Ramos (cell line): Measurements from ENCODE around the gene WASF2.
"Not testable (repeated sequence)": the region's sequence is repeated elsewhere in the genome, so short reads cannot be mapped to it uniquely, and the experiment has no call there.

Experiments
- in situ Hi-C: fragments of 300-500 bp; cut with MboI; formaldehyde crosslinking; loops from one replicate; pipeline ENCODE4 v1.14.3; 2022; ENCODE audit warnings: low sequenced_read_pairs; ENCODE audit not compliant: unreplicated experiment

The WASF2 gene

DNA sequence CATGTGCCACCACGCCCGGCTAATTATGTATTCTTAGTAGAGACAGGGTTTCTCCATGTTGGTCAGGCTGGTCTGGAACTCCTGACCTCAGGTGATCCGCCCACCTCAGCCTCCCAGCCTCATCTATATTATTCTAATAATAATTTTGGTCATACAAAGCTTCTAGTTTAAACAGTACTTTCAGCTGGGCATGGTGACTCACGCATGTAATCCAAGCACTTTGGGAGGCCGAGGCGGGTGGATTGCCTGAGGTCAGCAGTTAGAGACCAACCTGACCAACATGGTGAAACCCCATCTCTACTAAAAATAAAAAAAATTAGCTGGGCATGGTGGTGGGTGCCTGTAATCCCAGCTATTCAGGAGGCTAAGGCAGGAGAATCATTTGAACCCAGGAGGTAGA is 26.1 kb downstream of the WASF2 start:
- in situ Hi-C loops = not testable (repeated sequence)

DNA sequence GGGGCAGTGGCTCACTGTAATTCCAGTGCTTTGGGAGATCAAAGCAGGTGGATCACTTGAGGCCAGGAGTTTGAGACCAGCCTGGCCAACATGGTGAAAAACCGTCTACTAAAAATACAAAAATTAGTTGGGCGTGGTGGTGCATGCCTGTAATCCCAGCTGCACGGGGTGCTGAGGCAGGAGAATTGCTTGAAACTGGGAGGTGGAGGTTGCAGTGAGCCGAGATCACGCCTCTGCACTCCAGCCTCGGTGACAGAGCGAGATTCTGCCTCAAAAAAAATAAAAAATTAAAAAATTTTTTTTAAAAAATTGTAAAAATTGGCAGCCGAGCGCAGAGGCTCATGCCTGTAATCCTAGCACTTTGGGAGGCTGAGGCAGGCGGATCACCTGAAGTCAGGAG is 31.4 kb downstream of the WASF2 start:
- in situ Hi-C loops = not testable (repeated sequence)

DNA sequence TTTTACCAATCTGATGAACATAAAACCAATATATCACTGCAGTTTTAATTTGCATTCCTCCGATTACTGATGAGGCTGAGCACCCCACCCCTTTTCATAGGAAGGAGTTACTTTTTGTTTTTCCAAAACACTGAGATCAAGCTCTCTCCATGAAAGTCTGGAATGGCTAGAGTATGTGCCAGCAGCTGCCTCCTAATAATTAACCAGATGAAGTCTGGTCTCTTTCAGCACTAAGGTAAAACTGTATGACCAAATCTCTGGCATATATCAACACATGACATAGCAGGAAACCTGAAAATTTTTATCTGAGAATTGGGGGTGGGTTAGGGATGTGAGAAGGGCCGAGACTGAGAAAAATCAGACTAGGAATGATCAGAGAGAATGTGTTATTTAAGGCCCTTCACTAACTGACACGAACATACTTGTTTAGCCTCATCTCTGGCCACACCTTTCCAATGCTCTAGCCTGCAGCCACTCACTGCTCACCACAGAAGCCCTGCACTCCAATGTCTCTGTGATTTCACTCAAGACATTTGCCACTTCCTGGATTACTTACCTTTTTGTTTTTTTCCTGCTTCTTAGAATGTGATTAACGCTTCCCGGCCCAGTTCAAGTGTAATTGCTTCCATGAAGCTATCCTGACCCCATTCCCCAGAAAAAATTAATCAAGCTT is 34.7 kb downstream of the WASF2 start:
- in situ Hi-C loops = no loop called here

DNA sequence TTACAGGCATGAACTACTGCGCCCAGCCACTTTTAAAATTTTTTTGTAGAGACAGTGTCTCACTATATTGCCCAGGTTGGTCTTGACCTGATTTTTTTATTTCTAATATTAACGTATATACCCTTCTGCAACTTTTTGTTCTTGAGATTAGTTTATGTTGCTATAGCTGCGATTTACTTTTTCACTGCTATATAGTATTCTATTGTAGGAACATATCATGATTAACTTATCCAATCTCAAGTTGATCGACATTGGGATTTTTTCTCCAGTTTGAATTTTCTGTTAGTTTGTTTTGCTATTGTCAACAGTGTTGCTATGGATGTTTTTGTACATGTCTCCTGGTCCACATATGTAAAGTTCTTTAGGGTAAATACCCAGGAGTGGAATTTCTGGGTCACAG is 35.4 kb downstream of the WASF2 start:
- in situ Hi-C loops = no loop called here

DNA sequence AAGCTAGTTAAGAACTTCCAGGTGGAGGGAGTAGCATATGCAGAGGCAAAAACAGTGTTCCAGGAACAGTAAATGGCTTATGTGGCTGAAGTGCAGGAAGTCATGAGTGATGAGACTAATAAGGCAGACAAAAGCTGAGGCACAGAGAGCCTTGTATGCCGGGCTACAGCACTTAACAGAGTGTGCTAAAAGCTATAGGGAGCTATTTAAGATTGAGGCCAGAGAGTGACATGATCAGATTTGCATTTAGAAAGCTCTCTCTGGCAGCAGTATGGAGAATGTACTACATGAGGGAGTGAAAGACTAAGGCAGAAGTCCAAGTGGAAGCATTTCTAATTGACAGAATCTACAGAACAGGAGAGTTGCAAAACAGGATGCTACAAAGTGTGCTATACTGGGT is 38.6 kb downstream of the WASF2 start:
- in situ Hi-C loops = no loop called here

DNA sequence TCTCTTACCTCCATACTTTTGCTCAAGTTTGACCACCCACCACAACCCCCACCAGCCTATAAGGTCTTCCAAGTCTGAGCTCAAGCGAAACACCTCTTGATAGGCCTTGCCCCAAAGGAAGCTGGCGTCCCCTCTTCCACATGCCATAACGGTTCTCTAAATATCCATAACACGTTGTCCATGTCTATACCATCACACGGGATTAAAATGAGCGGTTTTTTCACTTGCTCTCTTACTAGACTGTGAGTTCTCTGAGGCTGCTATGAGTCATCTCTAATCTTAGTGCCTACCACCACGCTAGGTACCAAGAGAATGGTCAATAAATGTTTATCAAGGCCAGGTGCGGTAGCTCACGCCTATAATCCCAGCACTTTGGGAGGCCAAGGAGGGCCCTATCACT is 41.0 kb downstream of the WASF2 start:
- in situ Hi-C loops = no loop called here

DNA sequence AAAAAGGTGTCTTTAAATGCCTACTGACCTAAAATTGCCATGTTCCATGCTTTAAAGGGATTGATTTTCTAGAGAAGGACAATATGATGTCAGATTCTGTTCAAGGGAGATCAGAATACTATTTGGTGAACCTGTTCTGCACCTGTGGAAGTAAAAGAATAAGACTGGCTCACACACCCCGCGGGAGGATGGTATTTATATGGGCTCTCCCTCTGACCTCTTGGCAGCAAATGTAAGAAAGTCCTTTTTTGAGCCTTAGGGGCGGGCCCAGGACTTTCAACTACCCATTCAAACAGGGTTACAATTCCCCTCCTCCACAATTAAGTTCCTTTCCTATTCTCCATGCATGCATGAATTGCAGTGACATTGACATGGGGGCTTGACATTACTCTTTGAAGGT is 42.1 kb downstream of the WASF2 start:
- in situ Hi-C loops = no loop called here

DNA sequence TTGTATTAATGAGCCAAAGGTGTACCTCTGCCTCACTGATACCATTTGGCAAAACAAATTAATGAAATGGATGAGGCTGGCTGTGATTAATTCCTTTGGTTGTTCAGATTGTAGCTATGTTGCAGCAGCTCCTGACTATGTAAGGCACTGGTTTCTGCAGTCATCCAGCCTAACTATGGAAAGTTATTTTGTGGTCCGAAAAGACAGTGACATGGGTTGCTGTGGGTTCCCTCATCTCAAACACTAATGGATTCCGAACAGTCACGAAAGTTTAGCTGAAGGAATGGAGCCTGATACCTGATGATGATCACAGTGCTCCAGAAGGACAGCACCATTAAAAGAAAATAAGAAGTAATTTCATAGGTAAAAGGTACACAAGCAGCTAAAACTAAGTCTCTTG is 42.6 kb downstream of the WASF2 start:
- in situ Hi-C loops = no loop called here

DNA sequence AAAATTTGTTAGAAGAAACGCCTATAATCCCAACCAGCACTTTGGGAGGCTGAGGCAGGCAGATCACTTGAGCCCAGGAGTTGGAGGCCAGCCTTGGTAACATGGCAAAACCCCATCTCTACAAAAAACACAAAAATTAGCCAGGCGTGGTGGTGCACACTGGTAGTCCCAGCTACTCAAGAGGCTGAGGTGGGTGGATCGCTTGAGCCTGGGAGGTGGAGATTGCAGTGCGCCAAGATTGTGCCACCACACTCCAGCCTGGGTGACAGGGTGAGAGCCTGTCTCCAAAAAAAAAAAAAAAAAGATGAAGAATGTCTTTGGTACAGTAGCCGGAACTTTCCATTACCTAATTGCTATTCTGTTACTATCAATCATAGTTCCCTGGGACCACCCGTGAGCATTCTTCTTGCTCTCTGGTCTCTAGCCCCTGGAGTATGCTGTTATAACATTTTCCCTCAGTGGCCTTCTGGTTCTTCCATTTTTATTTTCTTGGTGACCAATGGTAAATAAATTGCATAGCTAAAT is 43.4 kb downstream of the WASF2 start:
- in situ Hi-C loops = no loop called here

DNA sequence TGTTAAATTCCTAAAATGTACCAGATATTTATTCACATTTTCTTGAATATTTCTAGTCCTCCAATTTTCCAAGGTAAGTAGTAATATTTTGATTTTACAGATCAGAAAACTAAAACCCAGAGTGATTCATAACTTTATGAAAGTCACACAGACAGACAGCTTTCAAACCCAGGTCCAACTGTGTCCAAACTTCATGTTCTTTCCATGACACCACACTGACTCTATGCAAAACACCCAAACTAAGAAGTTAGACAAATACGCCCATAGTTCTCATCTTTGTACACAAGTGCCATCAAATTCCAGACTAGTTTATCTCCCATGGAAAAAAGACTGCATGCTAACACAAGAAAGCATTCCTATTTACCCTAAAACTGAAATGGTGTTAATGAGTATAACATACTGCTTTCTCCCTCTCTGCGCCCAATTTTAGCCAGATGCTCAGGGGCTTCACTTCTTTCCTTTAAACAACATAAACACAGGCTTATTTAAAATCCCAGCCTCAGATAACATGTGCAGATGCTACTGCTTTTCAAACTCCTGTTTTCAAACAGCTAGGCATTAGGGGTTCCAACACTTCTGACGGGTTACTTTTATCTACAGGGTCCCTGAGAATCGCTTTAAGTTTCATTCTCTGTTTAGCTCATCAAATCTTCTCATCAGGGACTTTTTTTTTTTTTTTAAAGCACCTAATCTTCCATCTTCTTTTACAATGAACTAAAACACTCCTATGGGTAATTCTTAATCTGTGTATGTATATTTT is 44.6 kb downstream of the WASF2 start:
- in situ Hi-C loops = no loop called here

DNA sequence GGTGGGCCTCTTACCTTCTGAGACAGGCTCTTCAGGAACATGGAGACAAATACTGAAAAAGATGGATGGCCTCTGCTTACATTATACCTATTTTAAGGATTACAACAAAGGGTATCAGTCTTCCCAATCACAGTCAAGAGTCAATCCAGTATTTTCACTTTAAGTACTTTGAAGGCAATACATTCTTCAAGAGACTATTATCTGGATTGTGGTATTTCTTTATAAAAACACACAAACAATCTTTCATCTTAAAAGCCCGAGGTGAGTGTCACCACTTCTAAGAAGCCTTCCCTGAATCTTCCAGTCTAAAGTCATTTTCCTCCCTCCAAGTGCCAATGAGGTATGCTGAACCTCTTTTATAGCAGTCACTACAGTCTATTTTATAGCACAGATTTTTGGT is 45.3 kb downstream of the WASF2 start:
- in situ Hi-C loops = no loop called here

DNA sequence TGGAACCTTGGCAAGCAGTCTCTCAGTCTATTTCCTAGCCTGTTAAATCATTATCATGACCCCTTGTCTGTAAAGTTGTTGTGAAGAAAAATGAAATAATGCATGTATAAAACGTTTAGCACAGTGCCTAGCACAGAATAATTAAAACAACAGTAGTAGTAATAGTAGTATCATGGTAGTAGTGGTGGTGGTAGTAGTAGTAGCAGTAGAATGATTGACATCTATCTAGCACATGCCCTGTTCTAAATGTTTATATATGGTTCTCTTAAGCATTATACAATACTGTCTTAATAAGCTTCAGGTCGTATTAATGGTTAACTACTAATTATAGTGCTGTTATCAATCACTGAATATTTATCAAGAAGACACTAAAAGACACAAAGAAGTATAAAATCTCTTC is 50.8 kb downstream of the WASF2 start:
- in situ Hi-C loops = no loop called here

DNA sequence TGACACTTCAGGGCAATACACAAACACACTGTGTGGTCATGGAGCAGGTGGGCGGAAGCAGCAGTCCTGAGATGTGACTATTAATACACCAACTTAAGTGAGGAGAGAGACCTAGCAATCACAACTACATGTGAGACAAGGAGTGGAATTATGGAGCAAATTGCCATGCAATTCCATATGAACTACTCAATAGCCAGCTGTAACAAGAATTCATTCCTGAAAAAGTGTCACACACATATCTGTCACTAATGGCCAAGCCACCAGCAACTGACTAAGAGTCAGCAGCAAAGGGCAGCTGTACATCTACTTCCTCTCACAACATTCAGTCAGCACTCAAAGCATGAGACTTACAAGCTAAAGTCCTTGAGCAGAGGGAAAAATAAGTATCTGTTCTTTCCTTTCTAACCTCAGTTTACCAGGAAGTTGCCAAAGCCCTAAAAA is 51.3 kb downstream of the WASF2 start:
- in situ Hi-C loops = no loop called here

DNA sequence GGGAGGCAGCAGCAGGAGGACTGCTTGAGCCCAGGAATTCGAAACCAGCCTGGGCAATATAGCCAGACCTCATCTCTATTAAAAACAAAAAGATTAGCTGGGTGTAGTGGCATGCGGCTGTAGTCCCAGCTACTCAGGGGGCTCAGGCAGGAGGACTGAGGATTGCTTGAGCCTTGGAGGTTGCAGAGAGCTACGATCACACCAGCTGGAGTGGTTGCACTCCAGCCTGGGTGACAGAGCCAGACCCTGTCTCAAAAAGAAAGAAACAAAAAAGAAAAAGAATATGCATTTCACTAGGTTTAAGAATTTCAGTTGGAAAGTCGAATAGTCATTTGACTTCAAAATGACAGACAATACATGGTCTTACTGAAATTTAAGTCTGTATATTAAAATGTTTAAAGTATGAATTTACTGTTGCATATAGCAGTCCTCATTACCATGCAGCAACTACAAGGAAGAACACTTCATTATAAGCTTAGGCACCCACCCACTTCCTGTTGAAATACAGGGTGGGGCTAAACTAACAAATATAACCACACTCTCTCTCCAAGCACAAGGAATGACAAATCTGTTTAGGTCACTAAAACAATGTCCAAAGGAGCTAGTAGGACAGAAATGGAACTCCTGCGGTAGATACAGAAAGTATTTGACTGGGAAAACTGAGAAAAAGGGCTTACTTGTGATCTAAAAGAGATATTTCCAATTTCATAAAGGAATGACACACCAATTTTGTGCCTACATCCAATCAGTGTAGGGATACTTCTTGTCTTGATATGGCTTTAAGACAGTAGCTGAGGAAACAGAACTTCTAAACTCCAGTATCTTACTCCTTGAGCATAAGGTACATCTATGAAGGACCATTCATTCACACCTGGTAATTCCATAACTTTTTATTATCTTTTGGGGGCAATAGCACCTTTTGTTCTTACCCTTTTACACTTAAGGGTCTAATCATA is 53.5 kb downstream of the WASF2 start:
- in situ Hi-C loops = no loop called here

DNA sequence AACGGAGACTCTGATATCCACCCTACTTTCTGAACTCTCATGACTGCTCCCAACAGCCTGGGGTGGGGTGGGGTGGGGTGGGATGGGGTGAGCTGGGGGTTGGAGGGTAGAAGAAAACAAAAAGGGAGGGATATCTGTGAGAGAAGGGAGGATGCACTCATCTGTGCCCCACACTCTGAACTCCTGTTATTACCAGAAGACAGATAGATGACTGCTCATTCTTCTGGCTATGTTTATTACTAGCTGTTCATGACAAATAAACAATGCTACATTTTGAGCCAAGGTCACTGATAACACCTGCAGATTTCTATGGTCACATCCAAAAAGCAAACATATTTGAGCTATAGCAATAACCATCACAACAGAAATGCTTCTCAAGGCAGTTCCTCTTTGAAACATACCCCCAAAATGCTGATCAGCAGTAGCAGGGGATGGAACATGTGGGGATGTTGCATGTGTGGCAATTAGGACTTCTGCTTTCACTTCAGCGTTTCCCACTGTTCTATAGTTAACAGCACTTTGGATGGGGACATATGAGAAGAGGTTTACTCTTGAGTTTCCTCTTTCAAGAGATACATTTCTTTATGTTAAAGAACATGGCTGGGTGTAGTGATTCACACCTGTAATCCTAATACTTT is 54.3 kb downstream of the WASF2 start:
- in situ Hi-C loops = no loop called here

DNA sequence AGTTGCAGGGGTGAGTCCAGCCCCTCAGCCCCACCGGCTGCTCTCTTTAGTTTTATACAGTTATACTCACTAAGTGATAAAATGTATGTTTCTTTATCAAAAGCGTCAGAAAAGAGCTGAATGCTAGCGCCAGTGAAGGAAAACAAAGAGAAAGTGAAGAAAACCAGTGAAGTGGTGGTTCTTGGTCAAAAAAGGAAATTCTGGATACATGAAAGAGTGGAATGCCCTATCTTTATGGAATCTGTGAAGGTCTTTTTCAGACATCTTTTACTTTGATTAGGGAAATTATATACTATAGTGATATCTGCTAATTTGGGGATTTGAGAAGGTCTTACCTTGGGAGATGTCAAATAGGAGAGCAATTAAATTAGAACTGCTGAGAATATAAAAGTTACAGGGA is 56.3 kb downstream of the WASF2 start:
- in situ Hi-C loops = no loop called here

DNA sequence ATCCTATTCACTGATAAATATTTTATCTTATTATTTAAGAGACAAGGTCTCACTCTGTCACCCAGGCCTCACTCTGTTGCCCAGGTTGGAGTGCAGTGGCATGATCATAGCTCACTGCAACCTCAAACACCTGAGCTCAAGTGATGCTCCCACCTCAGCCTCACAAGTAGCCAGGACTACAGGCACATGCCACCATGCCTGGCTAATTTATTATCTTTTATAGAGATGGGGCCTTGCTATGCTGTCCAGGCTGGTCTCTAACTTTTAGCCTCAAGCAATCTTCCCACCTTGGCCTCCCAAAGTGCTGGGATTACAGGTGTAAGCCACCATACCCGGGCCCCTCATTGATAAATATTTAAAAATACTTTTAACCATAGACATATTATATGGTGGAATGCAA is 57.2 kb downstream of the WASF2 start:
- in situ Hi-C loops = not testable (repeated sequence)

DNA sequence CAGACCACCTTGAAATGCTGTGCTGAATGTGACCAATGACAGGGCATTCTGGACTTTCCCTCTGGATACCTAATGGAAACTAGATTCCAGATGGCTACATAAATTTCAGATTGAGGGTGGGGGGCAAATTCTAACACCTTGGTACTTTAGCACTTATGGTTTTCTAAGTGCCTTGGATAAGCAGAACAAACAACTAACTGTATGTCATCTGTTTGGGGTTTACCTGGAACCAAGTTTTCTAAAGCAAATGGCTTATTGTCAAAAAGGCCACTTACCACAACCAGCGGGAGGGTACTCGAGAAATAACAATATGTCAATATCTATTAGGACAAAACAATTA is 58.4 kb downstream of the WASF2 start:
- in situ Hi-C loops = no loop called here

DNA sequence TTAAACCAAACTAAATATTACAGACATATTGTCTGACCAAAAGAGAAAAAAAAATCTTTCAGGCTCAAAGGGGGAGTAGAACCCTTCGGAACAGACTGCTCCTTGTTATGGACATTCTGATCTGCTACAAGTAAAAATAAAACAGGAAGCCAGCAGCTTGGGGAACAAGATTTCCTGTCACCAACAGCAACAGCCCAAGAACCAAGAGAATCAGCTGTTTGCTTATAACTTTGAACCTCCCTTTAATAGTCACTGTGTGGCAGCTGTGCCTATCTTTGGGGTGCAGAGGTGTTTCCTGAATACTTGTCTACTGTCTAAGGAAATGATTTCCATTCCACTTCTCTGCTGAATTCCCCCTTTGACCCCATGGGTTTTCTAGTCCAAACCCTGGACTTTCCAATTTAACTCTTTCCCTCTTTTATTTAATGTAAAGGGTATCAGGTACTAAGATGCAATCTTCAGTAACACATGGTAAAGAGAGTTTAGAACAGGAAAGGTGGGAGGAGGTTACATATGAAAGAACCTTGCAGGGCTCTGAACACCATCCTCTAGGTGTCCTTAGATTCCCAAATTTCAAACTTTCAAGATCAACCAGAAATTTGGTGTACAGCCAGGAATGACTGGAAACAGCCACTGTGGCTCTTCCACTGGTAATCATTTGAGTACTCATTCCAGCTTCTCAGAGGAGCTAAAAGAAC is 58.9 kb downstream of the WASF2 start:
- in situ Hi-C loops = no loop called here

DNA sequence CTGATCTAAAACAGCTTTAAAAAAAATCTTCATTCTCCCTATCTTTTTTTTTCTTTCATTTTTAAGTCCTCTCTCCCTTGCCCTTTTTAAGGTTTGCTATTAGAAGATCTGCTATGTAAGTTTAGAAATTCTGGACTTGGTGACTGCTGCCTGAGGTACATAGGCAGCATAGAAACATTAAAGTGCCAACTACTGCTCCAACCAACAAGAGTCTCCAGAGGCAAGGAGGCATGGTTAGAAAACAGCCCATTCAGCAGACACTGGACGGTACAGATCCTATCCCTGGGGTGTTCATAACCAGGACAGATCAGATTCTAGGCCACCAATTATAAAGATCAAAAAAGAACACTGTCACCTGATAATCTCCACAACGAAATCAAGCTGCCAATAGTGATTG is 60.9 kb downstream of the WASF2 start:
- in situ Hi-C loops = no loop called here
